Activated T-helper 9 cell treated with anti-CD3 and anti-CD28 coated beads, Interleukin-2, amount 50 U/mL, for 16 hours (primary cell): ENCODE results near the gene YIF1B.

Source experiments
- DNase-seq: peaks from one replicate; pipeline ENCODE4 v3.0.0-alpha.2; 2020; ENCODE audit warnings: low read depth

YIF1B gene

GRCh38 chr19:38304866-38305429 lies 10.8 kb downstream of the YIF1B start:
- no peak for DNase-seq

DNA sequence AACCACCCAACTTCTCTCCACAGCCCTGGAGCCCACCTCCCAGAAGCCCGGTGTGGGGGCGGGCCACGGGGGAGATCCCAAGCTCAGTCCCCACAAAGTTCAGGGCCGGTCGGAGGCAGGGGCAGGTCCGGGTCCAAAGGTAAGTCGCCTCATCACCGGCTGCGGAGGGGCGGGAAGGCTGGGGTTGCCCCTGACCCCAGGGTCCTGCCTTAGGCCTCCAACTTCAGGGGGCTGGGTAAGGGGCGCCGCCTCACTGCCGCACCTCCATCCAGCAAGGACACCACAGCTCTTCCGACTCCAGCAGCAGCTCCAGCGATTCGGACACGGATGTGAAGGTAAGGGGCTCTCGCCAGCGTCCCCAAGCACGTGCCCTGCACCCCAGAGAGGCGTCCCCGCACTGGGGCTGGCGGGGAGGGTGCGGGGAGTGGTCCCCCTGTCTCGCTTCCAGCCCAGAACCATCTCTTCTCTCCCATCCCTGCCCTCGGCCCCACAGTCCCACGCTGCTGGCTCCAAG lies 11.3 kb downstream of the YIF1B start:
- DNase-seq, result no peak

DNA sequence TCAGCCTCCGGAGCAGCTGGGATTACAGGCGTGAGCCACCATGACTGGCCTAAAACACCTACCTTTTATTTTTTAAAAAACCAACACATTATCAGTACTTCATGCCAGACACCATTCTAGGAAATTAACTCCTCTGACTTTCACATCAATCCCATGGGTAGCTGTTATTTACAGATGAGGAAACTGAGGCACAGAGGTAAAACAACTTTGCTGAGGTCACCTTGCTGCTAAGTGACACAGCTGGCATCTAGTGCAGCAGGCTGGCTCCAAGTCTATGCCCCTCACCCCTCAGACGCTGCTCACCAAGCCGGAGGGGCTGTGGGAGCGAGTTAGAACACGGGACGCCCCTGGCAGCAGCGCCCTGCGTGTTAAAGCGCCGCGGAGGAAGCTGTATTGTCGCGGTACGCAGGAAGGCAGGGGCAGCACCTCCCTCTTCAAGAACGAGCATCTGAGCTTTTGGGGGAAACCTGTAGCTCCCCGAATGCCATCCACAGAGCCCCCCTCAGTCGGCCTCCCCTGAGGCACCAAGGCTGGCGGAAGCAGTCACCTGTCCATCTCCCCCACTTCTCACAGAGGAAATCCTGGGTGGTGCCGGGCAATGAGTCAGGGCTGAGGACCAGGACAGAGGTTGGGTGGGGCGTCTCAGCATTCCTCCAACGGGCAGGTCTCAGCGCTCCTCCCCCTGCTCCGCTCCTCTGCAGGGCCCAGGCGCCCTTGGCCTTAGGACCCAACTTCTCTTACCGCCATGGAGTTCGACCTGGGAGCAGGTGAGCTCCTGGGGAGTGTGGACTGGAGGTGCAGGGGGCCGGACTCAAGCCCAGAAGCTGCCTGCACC lies 12.0 kb downstream of the YIF1B start, which contains the start of gene C19orf33:
TSS of gene C19orf33 (plus strand) at position 735 of the 835 bp plus-strand sequence. CDS start at position 746, 11 bp downstream.
- no peak for DNase-seq

DNA sequence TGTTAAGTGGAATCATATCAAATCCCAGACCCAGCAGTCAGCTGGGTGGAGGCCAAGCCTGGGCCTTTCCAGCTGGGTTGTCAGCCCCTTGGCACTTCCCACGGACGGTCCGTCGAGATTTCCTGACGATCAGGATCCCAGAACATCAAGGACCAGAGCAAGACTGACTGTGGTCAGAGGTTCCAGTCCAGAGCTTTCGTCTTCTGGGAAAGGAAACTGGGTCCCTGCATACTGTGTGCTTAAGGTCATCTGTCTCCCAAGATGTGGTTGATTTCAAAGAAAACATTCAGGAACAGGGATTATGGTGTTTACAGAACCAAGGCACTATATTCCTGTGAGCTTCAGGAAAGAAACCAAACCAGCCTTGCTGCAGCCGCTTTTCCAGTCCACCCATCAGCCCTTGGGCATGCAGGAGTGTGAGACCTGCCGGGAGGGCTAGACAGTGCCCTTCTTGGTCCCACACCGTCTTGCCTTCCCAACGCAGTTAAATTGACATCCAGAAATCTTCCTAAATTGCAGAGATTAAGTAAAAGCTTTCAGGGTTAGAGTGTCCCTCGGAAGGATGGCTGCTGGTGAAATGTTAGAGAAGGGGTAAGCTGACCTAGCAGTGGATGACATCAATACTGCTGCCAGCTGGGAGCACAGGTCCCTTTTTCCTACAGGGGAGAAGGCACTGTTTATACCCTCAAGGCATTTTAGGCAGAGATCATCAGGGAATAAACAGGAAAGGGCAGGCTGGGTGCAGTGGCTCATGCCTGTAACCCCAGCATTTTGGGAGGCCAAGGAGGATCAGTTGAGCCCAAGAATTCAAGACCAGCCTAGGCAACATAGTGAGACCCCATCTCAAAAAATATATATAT lies 16.7 kb downstream of the YIF1B start:
- no peak for DNase-seq

DNA sequence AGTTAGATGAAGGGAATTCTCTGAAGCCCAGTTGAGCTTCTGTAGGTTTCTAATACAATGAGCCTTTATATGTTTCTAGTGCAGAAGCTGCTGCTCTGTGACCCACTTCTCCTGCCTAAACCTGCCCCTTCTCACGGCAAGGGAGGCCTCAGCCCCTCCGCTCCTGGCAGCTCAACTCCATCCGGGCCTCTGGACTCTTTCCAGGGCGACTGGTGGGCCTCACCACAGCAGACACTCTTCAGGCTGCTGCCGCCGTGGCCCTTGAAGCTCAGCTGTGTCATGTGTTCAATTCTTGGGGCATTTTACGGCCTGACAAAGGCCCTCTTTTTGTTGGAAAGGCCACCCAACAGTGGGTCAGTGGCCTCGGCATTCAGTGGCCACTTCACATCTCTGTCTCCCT lies 21.7 kb downstream of the YIF1B start:
- no peak for DNase-seq

DNA sequence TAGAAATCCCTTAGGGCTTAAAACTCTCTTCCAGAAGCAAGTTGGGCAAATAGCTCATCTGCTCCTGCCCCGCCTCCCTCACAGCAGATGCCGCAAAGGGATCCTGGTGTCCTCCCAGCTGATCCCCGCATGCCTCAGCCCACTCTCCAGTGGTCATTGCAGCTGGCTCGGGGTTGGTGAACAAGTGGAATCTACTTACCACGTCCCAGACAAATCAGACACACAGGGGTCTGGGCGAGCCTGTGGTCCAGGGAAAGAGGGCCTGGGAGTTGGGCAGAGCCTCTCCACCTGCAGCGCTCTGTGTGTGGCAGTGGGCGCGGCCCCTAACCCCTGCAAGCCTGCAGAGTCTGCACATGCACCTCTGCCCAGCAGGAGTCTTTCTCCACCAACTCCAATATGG lies 22.5 kb downstream of the YIF1B start:
- no peak for DNase-seq

- DNase-seq, result no peak
Measured at GRCh38 chr19:38291855-38292254, 23.9 kb downstream of the YIF1B start.

DNA sequence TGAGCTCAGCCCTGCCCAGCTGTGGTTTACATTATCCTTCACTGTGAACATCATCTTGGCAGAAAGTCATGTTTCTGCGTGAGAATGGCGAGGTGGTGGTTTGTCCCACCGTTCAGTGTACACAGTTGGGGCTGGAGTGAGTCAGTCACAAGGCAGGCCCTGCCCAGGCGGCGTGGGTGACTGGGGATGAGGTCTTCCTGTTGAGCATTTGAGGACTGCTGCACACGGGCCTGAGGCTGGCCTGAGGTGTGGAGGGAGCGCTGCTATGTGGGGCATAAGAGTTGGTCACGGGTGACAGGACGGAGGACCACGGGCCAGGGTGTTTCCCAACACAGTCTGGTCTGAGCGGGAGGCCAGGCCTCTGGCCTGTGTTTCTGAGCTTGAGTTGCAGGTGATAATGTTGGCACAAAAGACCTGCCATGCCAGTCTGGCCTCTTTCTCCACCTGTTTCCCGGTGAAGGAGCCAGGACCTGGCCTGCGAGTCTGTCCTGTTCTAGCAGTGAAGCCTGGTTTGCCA lies 25.1 kb downstream of the YIF1B start:
- DNase-seq, result no peak

DNA sequence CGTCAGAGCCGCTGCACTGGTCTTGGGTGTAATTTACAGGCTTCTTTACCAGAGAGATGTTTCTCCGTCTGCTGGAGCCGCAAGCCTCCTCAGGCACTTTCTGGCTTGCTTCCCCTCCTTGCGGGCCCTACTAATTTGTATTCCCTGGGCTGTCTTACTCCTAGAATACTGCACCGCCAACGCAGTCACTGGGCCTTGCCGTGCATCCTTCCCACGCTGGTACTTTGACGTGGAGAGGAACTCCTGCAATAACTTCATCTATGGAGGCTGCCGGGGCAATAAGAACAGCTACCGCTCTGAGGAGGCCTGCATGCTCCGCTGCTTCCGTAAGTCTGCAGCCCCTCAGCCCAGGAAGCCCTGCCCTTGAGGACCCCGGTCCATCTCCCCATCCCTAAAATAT lies 25.8 kb downstream of the YIF1B start:
- no peak for DNase-seq

DNA sequence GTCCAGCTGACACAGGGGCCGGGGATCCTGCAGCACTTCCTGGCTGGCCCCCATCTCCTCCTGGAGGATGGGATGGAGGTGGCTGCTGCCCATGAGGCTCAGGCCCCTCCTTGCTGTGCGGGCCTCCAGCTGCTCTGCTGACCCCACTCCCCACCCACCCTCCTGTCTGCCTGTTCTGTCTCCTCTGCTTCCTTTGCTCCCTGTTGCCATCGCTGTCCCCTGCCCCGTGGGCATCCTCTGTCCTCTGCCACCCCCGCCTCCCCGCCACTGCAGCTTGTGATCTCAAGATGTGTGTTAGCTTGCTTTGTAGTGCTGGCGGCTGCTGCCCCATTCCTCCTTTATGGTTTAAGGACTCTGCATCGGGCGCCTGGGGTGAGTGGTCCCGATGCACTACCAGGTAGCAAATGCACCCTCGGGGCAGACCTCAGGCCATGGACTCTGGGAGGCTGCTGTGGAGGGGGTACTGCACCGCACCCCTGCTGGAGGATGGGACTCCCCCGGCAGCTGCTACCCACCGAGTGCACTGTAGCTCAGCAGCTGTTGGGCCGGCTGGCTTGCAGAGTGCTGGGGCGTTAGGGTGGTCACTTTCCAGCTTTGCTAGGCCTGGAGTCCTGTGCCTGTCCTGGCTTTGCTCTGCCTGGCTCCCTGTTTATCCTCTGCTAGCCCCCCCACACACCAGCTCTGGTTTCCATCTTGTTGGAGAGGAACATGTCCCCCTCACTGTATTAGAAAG lies 27.5 kb downstream of the YIF1B start:
- DNase-seq, result no peak

DNA sequence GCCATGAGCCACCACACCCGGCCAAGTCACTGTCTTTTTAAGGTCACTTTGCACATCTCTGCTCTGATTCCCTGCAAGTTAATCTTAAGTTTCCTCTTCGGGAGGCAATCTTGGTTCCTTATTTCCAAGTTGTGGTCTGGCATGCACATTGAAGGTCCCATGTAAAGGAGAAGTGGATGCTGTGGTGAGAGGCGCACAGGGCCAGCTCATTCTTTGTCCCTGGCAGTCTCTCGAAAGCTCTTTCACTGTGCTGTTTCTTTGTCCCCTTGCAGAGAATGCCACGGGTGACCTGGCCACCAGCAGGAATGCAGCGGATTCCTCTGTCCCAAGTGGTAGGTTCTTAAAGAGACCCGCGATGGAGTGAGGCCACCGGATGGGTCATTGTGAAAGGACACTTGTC lies 28.1 kb downstream of the YIF1B start:
- no peak for DNase-seq

- DNase-seq, result no peak
Measured at GRCh38 chr19:38285567-38285966, 30.2 kb downstream of the YIF1B start.

DNA sequence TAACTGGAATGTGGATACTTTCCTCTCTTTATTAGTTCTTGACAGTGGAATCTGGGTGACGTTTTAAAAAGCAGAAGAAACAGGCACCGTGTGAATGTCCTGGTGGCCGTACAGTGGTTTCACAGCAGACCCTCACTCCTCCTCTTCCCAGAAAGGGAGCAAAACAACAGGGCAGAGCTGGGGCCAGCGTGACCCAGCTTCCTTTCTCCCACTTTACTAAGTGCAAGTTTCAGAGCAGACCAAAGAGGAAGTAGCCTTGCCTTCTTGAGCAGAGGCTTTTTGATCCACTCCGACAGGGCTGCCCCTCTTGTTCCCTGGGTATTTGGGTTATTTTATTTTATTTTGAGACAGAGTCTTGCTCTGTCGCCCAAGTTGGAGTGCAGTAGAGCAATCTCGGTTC lies 31.3 kb downstream of the YIF1B start:
- DNase-seq, result no peak

- no peak for DNase-seq
Measured at GRCh38 chr19:38283271-38283670, 32.5 kb downstream of the YIF1B start.

GRCh38 chr19:38281811-38282566 lies 33.8 kb downstream of the YIF1B start:
- no peak for DNase-seq

DNA sequence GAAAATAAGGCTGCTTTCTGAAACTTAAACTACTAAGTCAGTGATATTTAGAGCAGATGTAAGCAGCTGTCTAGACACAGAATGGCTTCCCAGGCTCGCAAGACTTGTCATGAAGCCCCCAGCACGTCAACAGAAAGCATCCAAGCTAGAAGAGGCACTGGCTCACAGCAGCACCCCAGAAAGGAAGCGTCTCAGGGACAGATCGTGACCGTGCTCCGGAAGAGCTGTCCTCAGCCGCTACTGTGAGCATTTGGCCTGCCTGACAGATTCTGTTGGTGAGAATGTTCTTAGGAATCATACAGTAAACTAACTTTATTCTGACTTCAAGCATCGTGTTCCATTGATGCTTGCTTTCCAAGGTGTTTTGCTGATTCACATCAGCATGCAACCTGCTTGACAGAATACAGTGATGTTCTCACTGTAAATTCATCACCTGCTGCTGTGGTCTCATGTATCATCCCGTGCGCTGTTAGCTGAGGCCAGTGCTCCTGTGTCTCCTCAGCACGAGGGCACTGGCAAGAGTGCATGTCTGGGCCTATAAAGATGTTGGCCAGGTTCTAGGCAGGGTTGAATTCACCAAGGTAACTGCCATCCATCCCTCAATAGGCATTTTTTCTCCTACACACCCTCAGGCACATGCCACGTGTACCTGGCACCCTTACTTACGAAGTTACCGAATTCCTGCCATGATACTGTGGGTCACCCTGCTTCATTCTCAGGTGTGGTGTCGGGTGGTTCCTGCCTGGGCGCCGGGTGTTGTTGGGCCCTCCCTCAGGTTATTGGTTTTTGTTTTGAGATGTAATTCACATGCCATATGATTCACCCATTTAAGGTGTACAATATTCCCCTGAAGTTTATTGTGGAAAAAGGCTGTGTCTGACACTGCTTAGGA lies 35.5 kb downstream of the YIF1B start:
- no peak for DNase-seq

- DNase-seq, result no peak
Measured at GRCh38 chr19:38278751-38279150, 37.0 kb downstream of the YIF1B start.

GRCh38 chr19:38277969-38278680 lies 37.6 kb downstream of the YIF1B start:
- DNase-seq, result no peak

- DNase-seq, result no peak
Measured at GRCh38 chr19:38277549-38277948, 38.2 kb downstream of the YIF1B start.
